Measurements from ENCODE around the gene MT1M.
"Not testable (repeated sequence)": the region's sequence is repeated elsewhere in the genome, so short reads cannot be mapped to it uniquely, and the experiment has no call there.

The MT1M gene

GRCh38 chr16:56616608-56617211 lies 15.7 kb upstream of the MT1M start:
- DNase-seq (ENCODE audit: insufficient read length, low spot score): no peak
- FAIRE-seq: no peak
- no peak for TF ChIP-seq SPI1 (IDR thresholded peaks at IDR 0.05; ENCODE audit: low read depth, low read length)
- no peak for TF ChIP-seq POLR2AphosphoS5 (IDR thresholded peaks at IDR 0.05; ENCODE audit: low read depth, low read length)
- no peak for TF ChIP-seq POU2F2 (IDR thresholded peaks at IDR 0.05; ENCODE audit: low read depth, low read length)
- no peak for TF ChIP-seq PAX5 (IDR thresholded peaks at IDR 0.05; ENCODE audit: insufficient read depth, low read length, severe bottlenecking)
- no peak for TF ChIP-seq POLR2A (IDR thresholded peaks at IDR 0.05; ENCODE audit: low read depth, low read length)
- no peak for TF ChIP-seq TAF1 (IDR thresholded peaks at IDR 0.05; ENCODE audit: low read depth, low read length)

- no peak for TF ChIP-seq PAX5 (IDR thresholded peaks at IDR 0.05; ENCODE audit: insufficient read depth, low read length, severe bottlenecking)
- no peak for TF ChIP-seq SPI1 (IDR thresholded peaks at IDR 0.05; ENCODE audit: low read depth, low read length)
- TF ChIP-seq POLR2AphosphoS5 (IDR thresholded peaks at IDR 0.05; ENCODE audit: low read depth, low read length): no peak
- no peak for TF ChIP-seq TAF1 (IDR thresholded peaks at IDR 0.05; ENCODE audit: low read depth, low read length)
- TF ChIP-seq POLR2A (IDR thresholded peaks at IDR 0.05; ENCODE audit: low read depth, low read length): no peak
- TF ChIP-seq POU2F2 (IDR thresholded peaks at IDR 0.05; ENCODE audit: low read depth, low read length): no peak
- DNase-seq (ENCODE audit: insufficient read length, low spot score) (no peak), FAIRE-seq (no peak)
These were observed 15.0 kb upstream of the MT1M start for GRCh38 chr16:56617212-56618085.

- DNase-seq (ENCODE audit: insufficient read length, low spot score) (no peak), FAIRE-seq (no peak)
- no peak for TF ChIP-seq SPI1 (IDR thresholded peaks at IDR 0.05; ENCODE audit: low read depth, low read length)
- no peak for TF ChIP-seq POLR2A (IDR thresholded peaks at IDR 0.05; ENCODE audit: low read depth, low read length)
- TF ChIP-seq PAX5 (IDR thresholded peaks at IDR 0.05; ENCODE audit: insufficient read depth, low read length, severe bottlenecking): no peak
- TF ChIP-seq TAF1 (IDR thresholded peaks at IDR 0.05; ENCODE audit: low read depth, low read length): no peak
- TF ChIP-seq POU2F2 (IDR thresholded peaks at IDR 0.05; ENCODE audit: low read depth, low read length): no peak
- no peak for TF ChIP-seq POLR2AphosphoS5 (IDR thresholded peaks at IDR 0.05; ENCODE audit: low read depth, low read length)
These were observed 14.3 kb upstream of the MT1M start for GRCh38 chr16:56618138-56618537.

GRCh38 chr16:56620339-56620897 lies 12.0 kb upstream of the MT1M start:
- TF ChIP-seq POLR2AphosphoS5 (IDR thresholded peaks at IDR 0.05; ENCODE audit: low read depth, low read length) (no peak), TAF1 (IDR thresholded peaks at IDR 0.05; ENCODE audit: low read depth, low read length) (no peak), SPI1 (IDR thresholded peaks at IDR 0.05; ENCODE audit: low read depth, low read length) (no peak), POU2F2 (IDR thresholded peaks at IDR 0.05; ENCODE audit: low read depth, low read length) (no peak), POLR2A (IDR thresholded peaks at IDR 0.05; ENCODE audit: low read depth, low read length) (no peak), PAX5 (IDR thresholded peaks at IDR 0.05; ENCODE audit: insufficient read depth, low read length, severe bottlenecking) (no peak)
- FAIRE-seq (no peak), DNase-seq (ENCODE audit: insufficient read length, low spot score) (no peak)

- DNase-seq (ENCODE audit: insufficient read length, low spot score); FAIRE-seq: not testable (repeated sequence)
These were observed 10.6 kb upstream of the MT1M start for GRCh38 chr16:56621665-56622445.

- not testable (repeated sequence) for FAIRE-seq; DNase-seq (ENCODE audit: insufficient read length, low spot score)
These were observed 9.3 kb upstream of the MT1M start for GRCh38 chr16:56623184-56623583.

GRCh38 chr16:56623637-56624036 lies 8.8 kb upstream of the MT1M start:
- FAIRE-seq: no peak

GRCh38 chr16:56625140-56625942 lies 7.1 kb upstream of the MT1M start, which contains the start of gene MT1E:
Gene MT1E, plus strand, starts transcription at chr16:56625781. Its CDS starts 71 bp downstream, at chr16:56625852.
- TF ChIP-seq TAF1 (IDR thresholded peaks at IDR 0.05; ENCODE audit: low read depth, low read length): no peak
- TF ChIP-seq POLR2AphosphoS5 (IDR thresholded peaks at IDR 0.05; ENCODE audit: low read depth, low read length): no peak
- TF ChIP-seq POU2F2 (IDR thresholded peaks at IDR 0.05; ENCODE audit: low read depth, low read length): no peak
- TF ChIP-seq SPI1 (IDR thresholded peaks at IDR 0.05; ENCODE audit: low read depth, low read length): no peak
- no peak for TF ChIP-seq POLR2A (IDR thresholded peaks at IDR 0.05; ENCODE audit: low read depth, low read length)
- TF ChIP-seq PAX5 (IDR thresholded peaks at IDR 0.05; ENCODE audit: insufficient read depth, low read length, severe bottlenecking): no peak
- FAIRE-seq (no peak), DNase-seq (ENCODE audit: insufficient read length, low spot score) (no peak)

More at GRCh38 chr16:56623637-56624036, 8.8 kb upstream of the MT1M start:
- TF ChIP-seq POU2F2 (IDR thresholded peaks at IDR 0.05; ENCODE audit: low read depth, low read length) (no peak), POLR2A (IDR thresholded peaks at IDR 0.05; ENCODE audit: low read depth, low read length) (no peak), PAX5 (IDR thresholded peaks at IDR 0.05; ENCODE audit: insufficient read depth, low read length, severe bottlenecking) (no peak), POLR2AphosphoS5 (IDR thresholded peaks at IDR 0.05; ENCODE audit: low read depth, low read length) (no peak), SPI1 (IDR thresholded peaks at IDR 0.05; ENCODE audit: low read depth, low read length) (no peak), TAF1 (IDR thresholded peaks at IDR 0.05; ENCODE audit: low read depth, low read length) (no peak)
- no peak for DNase-seq (ENCODE audit: insufficient read length, low spot score)

All from GM12891 (cell line).